Endothelial cell of umbilical vein (primary cell): ENCODE results near the gene INHA.

Experiments used
- JUN ChIP-seq: IDR thresholded peaks from 2 replicates; pipeline ENCODE4 v1.6.1; 2011; ENCODE audit warnings: borderline replicate concordance, low read depth; ENCODE audit not compliant: insufficient read length, insufficient read depth
- MYC ChIP-seq: IDR thresholded peaks from one replicate; pipeline ENCODE4 v1.6.1; 2011; ENCODE audit warnings: mild to moderate bottlenecking, low read depth, low read length
- POLR2A ChIP-seq: IDR thresholded peaks from 2 replicates; pipeline ENCODE4 v1.6.1; 2012; ENCODE audit warnings: low read depth, mild to moderate bottlenecking, control low read depth, low read length
- TF ChIP-seq, protein P1 (sequence below), 2 donors: IDR thresholded peaks; 1 replicate in 1 of 2; 2 replicates in 1 of 2; pipeline ENCODE4 v1.5.1; 2011; ENCODE audit warnings: low read length in 2 of 2, mild to moderate bottlenecking in 2 of 2, moderate library complexity in 2 of 2, control low read depth in 1 of 2, inconsistent platforms in 1 of 2, low read depth in 1 of 2; ENCODE audit not compliant: insufficient read depth in 1 of 2; ENCODE audit errors: extremely low read depth in 1 of 2
- TF ChIP-seq, protein P2 (sequence below): IDR thresholded peaks from 2 replicates; pipeline ENCODE4 v1.6.1; 2011; ENCODE audit not compliant: insufficient read depth, insufficient read length

DNA sequence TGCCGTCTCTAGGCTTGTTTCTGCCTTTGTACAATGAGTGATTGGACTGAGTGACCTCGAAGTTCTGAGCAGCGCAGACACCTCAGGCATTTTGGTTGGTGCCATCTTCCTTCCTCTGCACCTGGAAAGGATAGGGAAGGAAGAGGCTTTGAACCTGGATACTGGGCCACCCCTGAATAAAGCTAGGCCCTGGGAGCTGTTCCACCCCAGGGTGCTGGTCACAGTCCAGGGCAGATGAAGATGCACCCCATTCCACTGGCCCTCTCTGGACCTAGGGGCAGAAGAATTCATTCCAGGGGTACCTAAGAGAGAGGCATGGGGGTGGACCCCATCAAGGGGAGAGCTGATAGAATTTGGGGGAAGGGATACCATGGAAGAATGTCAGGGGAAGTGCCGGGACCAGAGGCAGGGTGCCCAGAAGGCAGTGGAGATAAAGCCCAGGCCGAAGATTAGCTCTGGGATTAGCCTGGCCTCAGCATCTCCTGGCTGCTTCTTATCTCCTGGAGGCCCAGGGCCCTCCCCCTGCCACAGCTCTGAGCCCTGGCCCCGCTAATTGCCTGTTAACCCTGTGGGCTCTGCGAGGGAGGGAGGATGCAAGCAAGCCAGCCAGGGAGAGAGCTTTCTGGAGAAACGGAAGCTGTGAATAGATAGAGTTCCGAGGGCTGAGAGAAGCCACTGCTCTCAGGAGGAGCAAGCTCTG, 46.4 kb upstream of the INHA start:
- TF ChIP-seq JUN (no peak), POLR2A (no peak), MYC (no peak)
- TF ChIP-seq, protein P1, sequence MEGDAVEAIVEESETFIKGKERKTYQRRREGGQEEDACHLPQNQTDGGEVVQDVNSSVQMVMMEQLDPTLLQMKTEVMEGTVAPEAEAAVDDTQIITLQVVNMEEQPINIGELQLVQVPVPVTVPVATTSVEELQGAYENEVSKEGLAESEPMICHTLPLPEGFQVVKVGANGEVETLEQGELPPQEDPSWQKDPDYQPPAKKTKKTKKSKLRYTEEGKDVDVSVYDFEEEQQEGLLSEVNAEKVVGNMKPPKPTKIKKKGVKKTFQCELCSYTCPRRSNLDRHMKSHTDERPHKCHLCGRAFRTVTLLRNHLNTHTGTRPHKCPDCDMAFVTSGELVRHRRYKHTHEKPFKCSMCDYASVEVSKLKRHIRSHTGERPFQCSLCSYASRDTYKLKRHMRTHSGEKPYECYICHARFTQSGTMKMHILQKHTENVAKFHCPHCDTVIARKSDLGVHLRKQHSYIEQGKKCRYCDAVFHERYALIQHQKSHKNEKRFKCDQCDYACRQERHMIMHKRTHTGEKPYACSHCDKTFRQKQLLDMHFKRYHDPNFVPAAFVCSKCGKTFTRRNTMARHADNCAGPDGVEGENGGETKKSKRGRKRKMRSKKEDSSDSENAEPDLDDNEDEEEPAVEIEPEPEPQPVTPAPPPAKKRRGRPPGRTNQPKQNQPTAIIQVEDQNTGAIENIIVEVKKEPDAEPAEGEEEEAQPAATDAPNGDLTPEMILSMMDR (IDR thresholded peaks at IDR 0.05; ENCODE audit: extremely low read depth in 1 of 2, insufficient read depth in 1 of 2, low read depth in 1 of 2, low read length in 2 of 2): no peak
- TF ChIP-seq, protein P2, sequence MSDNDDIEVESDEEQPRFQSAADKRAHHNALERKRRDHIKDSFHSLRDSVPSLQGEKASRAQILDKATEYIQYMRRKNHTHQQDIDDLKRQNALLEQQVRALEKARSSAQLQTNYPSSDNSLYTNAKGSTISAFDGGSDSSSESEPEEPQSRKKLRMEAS: no peak
